Measurements from ENCODE around the gene NPY4R2. TPM values are rescaled to one million over a fixed set of nuclear protein-coding genes. Genes with fewer than 3 reads are reported as not detected.
"Not testable (repeated sequence)": the region's sequence is repeated elsewhere in the genome, so short reads cannot be mapped to it uniquely, and the experiment has no call there.

The NPY4R2 gene
- total RNA-seq, 6 experiments from 2014 or later, result not detected

DNA sequence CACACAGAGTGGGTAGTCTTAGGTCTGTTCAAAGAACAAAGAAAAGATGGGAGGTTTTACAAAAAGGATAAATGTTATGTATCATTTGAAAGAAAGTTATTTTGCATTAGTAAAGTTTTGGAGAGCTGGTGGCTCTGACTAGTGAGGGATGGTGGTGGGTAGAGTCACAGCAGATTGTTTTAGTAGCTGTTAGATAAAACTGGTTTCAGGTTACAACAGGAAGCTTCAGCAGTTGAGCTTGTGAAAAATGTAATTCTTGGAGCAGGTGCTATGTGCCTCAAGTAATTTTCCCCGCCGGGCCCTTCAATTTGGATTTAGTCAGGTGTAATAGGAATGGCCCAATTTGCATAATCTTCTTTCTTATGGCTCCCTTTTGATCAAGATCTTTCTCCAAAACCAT is 20.6 kb upstream of the NPY4R2 start:
- H3K4me1 ChIP-seq; H3K27ac ChIP-seq; H3K36me3 ChIP-seq; H3K4me3 ChIP-seq; DNase-seq; intact Hi-C loops (cut with DNase I); H3K9me3 ChIP-seq; H3K27me3 ChIP-seq; ATAC-seq: not testable (repeated sequence)
- WGBS (ENCODE audit: insufficient coverage, low coverage, low lambda C conversion rate, missing lambda C conversion rate), result no CpG with 5 or more reads among the region's 2 CpGs

DNA sequence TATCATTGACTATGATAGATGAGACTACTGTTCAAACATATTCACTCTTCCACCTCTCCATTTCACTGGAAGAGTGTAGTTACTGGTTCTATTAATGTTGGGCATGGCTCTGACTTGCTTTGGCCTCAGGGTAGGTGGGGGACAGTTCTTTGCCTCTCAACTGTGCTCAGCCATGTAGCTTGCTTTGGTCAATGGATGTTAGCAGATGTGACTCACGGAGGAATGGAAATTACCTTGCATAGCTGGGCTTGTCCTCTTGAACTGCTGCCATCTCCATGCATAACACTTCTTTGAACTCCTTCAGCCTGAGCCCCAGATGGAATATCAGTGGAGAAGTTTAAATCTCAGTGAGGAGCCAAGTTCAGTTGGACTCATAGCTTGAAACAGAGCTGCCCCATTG is 9.1 kb upstream of the NPY4R2 start:
- H3K9me3 ChIP-seq; H3K36me3 ChIP-seq; H3K4me1 ChIP-seq; ATAC-seq; H3K27ac ChIP-seq; H3K27me3 ChIP-seq; DNase-seq; H3K4me3 ChIP-seq; intact Hi-C loops (cut with DNase I): not testable (repeated sequence)
- WGBS (ENCODE audit: insufficient coverage, low coverage, low lambda C conversion rate, missing lambda C conversion rate), result no CpG with 5 or more reads among the region's 1 CpG

DNA sequence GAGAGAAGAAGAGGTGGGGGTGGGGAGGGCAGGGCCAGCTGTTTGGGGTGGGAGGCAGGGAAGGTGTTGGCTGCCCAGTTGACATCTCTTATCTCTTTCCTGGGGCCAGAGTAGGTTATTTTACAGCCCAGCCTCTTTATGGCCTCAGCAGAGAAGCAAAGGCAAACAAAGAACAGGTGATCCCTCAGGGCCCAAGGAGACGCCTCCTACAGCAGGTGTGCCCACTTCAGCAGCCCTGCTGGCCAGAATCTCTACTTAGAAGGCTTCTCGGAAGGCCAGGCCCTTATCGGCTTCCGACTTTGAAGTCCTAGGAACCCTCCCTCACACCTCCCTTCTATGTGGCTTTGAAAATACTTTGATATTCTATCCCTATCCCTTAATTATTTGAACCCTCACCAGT is 8.0 kb upstream of the NPY4R2 start:
- H3K4me1 ChIP-seq; H3K36me3 ChIP-seq; H3K27me3 ChIP-seq; H3K9me3 ChIP-seq; ATAC-seq; H3K27ac ChIP-seq; DNase-seq; intact Hi-C loops (cut with DNase I); H3K4me3 ChIP-seq: not testable (repeated sequence)
- WGBS (ENCODE audit: insufficient coverage, low coverage, low lambda C conversion rate, missing lambda C conversion rate), result no CpG with 5 or more reads among the region's 4 CpGs

DNA sequence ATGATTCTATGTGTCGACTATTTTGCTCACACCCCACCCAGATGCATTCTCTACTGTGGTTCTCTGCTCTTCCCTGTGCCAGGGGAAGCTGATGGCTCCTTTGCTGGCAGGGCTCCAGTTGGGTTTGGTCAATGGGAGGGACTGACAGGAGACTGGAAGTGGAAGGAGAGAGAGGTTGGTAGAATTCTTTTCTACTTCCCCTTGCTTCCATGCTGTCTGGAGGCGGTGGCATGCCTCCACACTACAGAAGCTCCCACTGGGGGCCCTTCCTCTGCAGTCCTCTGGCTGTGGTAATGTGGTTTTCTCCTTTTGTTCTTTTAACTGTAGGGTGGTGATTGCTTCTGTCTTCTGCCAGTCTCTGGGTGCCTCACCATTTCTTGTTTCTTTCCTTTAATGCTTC is 4.4 kb upstream of the NPY4R2 start:
- H3K4me1 ChIP-seq; H3K36me3 ChIP-seq; intact Hi-C loops (cut with DNase I); ATAC-seq; H3K27me3 ChIP-seq; H3K4me3 ChIP-seq; DNase-seq; H3K9me3 ChIP-seq; H3K27ac ChIP-seq: not testable (repeated sequence)
- WGBS (ENCODE audit: insufficient coverage, low coverage, low lambda C conversion rate, missing lambda C conversion rate), result no CpG with 5 or more reads among the region's 2 CpGs

DNA sequence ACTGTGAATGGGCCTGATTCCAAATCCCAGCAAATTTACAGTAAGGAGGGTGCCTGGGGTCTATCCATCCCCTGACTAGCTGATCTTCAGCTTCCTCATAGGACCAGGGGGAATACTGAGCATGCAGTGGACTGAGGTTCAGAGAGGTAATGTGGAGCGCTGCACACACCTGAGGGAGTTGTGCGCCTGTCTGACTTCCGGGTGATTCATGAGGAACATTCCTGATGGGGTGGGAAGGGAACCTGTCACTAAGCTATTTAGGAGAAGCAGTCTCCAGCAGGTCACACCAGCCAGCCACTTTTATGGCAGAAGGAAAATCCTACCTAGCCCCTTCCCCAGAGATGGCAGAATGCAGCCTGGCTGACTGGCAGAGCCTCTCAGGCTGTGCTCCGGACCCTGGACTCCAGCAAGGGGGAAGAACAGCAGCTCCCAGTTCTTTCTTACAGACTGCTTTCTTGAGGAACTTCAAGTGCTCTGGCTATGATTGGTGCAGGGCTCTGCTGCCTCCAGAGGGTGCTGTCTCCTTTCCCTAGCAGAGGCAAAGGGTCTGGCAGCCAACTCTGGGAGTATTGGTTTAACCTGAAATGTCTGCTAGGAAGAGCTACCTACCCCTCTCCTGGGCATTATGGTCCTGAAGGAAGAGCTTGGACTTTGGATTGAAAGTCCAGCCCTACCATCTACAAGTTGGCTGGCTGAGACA is 2.5 kb upstream of the NPY4R2 start:
- H3K4me3 ChIP-seq; H3K36me3 ChIP-seq; intact Hi-C loops (cut with DNase I); H3K9me3 ChIP-seq; DNase-seq; H3K4me1 ChIP-seq; H3K27me3 ChIP-seq; H3K27ac ChIP-seq: not testable (repeated sequence)
- TF ChIP-seq, protein P1, sequence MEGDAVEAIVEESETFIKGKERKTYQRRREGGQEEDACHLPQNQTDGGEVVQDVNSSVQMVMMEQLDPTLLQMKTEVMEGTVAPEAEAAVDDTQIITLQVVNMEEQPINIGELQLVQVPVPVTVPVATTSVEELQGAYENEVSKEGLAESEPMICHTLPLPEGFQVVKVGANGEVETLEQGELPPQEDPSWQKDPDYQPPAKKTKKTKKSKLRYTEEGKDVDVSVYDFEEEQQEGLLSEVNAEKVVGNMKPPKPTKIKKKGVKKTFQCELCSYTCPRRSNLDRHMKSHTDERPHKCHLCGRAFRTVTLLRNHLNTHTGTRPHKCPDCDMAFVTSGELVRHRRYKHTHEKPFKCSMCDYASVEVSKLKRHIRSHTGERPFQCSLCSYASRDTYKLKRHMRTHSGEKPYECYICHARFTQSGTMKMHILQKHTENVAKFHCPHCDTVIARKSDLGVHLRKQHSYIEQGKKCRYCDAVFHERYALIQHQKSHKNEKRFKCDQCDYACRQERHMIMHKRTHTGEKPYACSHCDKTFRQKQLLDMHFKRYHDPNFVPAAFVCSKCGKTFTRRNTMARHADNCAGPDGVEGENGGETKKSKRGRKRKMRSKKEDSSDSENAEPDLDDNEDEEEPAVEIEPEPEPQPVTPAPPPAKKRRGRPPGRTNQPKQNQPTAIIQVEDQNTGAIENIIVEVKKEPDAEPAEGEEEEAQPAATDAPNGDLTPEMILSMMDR (IDR thresholded peaks at IDR 0.05), result peak in 1 of 4 donors; percentile 37
- WGBS (ENCODE audit: insufficient coverage, low coverage, low lambda C conversion rate, missing lambda C conversion rate), result no CpG with 5 or more reads among the region's 4 CpGs
- peak; percentile 74 to 90 (median 82) for ATAC-seq

DNA sequence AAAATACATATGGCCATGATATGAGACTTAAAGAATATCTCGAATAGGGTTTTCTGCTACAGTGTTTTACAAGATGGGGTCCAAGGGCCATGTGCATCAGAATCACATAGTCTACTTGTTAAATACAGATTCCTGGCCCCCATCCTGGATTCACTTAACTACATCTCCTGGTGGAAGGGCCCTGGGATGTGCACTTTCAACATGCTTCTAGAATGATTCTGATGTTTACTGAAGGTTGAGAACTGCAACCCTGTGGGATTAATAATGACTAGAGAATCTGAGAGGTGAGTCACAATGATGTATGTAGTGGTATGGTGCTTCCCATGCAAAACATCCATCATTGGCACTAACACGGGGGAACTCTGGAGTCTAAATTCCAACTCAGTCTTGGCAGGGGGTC is 2.1 kb downstream of the NPY4R2 start:
- intact Hi-C loops (cut with DNase I); H3K9me3 ChIP-seq; DNase-seq; H3K4me3 ChIP-seq; H3K4me1 ChIP-seq; H3K36me3 ChIP-seq; H3K27ac ChIP-seq; ATAC-seq; H3K27me3 ChIP-seq: not testable (repeated sequence)
- 64% methylated on average over 1 of the region's 2 CpGs for WGBS (ENCODE audit: insufficient coverage, low coverage, low lambda C conversion rate, missing lambda C conversion rate)

DNA sequence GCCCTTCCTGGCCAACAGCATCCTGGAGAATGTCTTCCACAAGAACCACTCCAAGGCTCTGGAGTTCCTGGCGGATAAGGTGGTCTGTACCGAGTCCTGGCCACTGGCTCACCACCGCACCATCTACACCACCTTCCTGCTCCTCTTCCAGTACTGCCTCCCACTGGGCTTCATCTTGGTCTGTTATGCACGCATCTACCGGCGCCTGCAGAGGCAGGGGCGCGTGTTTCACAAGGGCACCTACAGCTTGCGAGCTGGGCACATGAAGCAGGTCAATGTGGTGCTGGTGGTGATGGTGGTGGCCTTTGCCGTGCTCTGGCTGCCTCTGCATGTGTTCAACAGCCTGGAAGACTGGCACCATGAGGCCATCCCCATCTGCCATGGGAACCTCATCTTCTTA is 4.0 kb downstream of the NPY4R2 start:
- intact Hi-C loops (cut with DNase I); ATAC-seq; H3K36me3 ChIP-seq; DNase-seq; H3K4me1 ChIP-seq; H3K9me3 ChIP-seq; H3K27ac ChIP-seq; H3K27me3 ChIP-seq; H3K4me3 ChIP-seq: not testable (repeated sequence)
- WGBS (ENCODE audit: insufficient coverage, low coverage, low lambda C conversion rate, missing lambda C conversion rate), result 90% methylated on average over 5 of the region's 10 CpGs

DNA sequence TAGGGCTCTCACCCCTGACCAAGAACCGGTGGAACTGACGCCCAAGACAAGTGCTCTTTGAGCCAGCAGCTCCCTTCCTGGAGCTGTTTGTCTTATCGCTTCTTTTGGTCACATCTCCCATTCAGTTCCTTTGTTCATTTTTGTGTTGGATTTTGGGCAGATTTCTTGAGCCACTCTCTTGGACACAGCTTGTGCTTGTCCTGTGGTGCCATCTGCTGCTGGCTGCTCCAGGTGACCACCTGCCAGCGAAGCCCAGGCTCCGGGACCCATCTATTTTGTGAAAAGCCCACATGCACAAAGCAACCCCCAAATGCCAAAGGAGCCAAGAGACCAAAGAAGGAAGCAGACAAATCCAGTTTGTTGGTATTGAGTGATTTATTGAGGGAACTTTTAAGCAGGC is 6.2 kb downstream of the NPY4R2 start:
- WGBS (ENCODE audit: insufficient coverage, low coverage, low lambda C conversion rate, missing lambda C conversion rate), result 100% methylated on average over 1 of the region's 5 CpGs
- not testable (repeated sequence) for ATAC-seq, DNase-seq

DNA sequence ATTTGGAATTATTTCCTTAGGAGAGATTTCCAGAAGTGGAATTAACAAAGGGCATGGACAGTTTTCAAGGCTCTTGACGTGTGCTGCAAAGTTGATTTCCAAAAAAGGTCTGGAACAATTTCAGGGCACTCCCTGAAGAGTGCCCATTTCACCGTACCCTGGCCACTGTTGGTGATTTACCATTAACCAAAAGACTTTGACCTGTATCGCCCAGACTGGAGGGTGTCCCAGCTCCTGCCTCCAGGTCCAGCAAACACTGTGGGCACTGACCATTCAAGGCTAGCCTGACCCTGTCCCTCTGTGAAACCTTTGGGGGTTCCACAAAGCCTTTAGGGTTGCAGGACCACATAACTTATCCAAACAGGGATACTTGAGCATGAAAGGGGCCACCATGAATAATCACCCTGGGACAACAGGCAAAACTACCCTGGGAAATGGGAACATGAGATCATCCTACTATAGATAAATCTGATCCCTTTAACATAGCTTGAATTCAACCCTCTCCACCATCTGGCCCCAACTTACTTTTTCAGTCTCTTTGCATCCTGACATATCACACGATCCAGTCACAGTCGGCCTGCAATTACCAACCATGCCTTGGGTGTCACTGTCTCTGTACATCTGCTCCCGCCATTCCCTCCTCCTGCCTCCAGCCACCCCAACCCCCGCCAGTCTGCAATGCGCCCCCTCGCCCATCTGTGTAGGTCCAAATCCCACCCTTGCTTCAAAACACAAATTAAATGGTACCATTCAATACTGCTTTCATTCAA is 8.9 kb downstream of the NPY4R2 start:
- H3K36me3 ChIP-seq; H3K27ac ChIP-seq; H3K4me3 ChIP-seq; H3K4me1 ChIP-seq; intact Hi-C loops (cut with DNase I); H3K9me3 ChIP-seq; H3K27me3 ChIP-seq; DNase-seq: not testable (repeated sequence)
- WGBS (ENCODE audit: insufficient coverage, low coverage, low lambda C conversion rate, missing lambda C conversion rate), result no CpG with 5 or more reads among the region's 9 CpGs
- peak; percentile 94 to 98 (median 96) for ATAC-seq

More for the DNA sequence above, 6.2 kb downstream of the NPY4R2 start:
- H3K4me3 ChIP-seq; H3K27me3 ChIP-seq; H3K36me3 ChIP-seq; H3K4me1 ChIP-seq; H3K9me3 ChIP-seq; intact Hi-C loops (cut with DNase I); H3K27ac ChIP-seq: not testable (repeated sequence)

DNA sequence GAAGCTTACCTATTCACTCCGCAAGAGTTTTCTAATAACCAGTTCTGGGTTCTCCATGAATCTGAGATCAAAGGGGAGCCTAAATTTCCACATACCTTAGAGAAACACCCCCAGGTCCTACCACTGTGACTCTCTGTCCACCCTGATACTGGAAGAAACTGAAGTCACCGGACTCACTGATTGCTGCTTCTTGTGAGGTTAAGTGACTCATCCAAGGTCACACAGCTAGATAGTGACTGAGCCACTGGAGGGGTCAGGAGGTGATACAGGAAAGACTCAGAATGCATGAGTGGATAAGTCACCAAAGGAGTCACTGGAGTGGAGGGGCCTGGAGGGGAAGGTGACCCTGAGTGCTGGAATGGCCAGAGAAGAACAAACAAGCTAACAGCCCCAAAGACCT is 9.8 kb downstream of the NPY4R2 start:
- H3K27me3 ChIP-seq; H3K36me3 ChIP-seq; ATAC-seq; H3K4me1 ChIP-seq; intact Hi-C loops (cut with DNase I); H3K27ac ChIP-seq; H3K4me3 ChIP-seq; DNase-seq; H3K9me3 ChIP-seq: not testable (repeated sequence)
- no CpG with 5 or more reads among the region's 2 CpGs for WGBS (ENCODE audit: insufficient coverage, low coverage, low lambda C conversion rate, missing lambda C conversion rate)
